GM12872 (cell line): ENCODE data around the gene KIF18A.

Source experiments
- TF ChIP-seq, protein P1 (sequence below): IDR thresholded peaks from 3 replicates; pipeline ENCODE4 v1.5.1; 2011; ENCODE audit warnings: low read depth, mild to moderate bottlenecking, low read length, moderate library complexity; ENCODE audit not compliant: insufficient read depth

The KIF18A gene

GRCh38 chr11:28114731-28115130 lies 6.8 kb upstream of the KIF18A start:
- TF ChIP-seq, protein P1, sequence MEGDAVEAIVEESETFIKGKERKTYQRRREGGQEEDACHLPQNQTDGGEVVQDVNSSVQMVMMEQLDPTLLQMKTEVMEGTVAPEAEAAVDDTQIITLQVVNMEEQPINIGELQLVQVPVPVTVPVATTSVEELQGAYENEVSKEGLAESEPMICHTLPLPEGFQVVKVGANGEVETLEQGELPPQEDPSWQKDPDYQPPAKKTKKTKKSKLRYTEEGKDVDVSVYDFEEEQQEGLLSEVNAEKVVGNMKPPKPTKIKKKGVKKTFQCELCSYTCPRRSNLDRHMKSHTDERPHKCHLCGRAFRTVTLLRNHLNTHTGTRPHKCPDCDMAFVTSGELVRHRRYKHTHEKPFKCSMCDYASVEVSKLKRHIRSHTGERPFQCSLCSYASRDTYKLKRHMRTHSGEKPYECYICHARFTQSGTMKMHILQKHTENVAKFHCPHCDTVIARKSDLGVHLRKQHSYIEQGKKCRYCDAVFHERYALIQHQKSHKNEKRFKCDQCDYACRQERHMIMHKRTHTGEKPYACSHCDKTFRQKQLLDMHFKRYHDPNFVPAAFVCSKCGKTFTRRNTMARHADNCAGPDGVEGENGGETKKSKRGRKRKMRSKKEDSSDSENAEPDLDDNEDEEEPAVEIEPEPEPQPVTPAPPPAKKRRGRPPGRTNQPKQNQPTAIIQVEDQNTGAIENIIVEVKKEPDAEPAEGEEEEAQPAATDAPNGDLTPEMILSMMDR = no peak

DNA sequence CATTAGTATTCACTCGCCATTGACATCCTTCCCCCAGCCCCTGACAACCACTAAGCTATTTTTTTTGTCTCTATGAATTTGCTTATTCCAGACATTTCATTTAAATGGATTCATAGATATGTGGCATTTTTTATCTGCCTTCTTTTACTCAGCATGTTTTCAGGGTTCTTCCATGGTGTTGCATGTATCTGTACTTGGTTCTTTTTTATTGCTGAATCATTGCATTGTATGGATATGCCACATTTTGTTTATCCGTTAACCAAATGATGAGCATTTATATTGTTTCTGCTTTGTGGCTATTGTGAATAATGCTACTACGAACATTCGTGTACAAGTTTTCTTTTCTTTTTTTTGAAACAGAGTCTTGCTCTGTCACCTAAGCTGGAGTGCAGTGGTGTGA lies 6.2 kb upstream of the KIF18A start:
- TF ChIP-seq, protein P1 = no peak

DNA sequence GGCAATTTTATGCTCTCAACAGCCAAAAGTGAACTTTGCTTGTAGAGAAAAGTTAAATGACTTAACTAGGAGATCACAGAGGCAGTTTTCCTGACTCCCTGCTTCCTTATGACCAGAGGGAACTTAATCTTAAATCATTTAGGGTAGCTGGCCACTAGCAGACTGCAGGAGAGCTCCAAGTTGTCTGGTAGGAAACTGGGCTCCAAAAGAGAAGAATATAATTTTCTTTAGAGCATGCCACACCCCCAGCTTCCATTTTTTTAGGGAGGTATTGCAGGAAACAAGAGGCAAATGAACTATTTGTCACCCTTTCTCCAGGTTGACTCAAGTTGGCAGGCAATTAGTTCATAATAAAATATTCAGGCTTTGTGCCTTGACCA lies 2.9 kb upstream of the KIF18A start:
- TF ChIP-seq, protein P1 = no peak

GRCh38 chr11:28110108-28110820 lies 2.3 kb upstream of the KIF18A start:
- TF ChIP-seq, protein P1 = no peak

DNA sequence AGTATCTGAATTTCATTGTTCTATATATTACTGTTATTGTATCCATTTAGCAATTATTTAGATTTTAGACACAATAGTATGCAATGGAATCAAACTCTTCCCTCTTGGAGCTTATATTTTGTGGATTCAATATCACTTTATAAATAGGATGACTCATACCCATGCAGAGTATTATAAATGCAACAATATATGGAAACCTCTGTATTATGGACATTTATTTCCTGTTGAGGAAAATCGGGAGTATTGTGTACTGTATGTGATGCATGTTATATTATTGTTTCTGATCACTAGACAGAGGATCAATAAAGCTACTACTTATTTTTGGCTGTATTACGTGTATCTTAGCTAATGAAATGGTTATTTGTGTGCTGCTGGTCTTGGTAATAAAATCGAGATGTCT lies 1.0 kb upstream of the KIF18A start:
- TF ChIP-seq, protein P1 = no peak

- TF ChIP-seq, protein P1 = no peak
Measured at GRCh38 chr11:28107191-28107749, 686 bp downstream of the KIF18A start.

- TF ChIP-seq, protein P1 = no peak
Measured at GRCh38 chr11:28106353-28107043, 1.5 kb downstream of the KIF18A start.
